Heart left ventricle (tissue), 13 donors: ENCODE data around the gene SLC25A19.

ENCODE experiments used
- POLR2A ChIP-seq, 2 donors: fragments of 450-650 bp; IDR thresholded peaks; one replicate each; pipeline ENCODE4 v1.6.1; 2017; ENCODE audit warnings: antibody characterized with exemption in 2 of 2, mild to moderate bottlenecking in 2 of 2, moderate library complexity in 2 of 2
- TF ChIP-seq, protein P1 (sequence below), 12 donors: fragments of 200-600 bp; sonication (generic) in 4 of 12; IDR thresholded peaks; one replicate each; pipeline versions ENCODE4 v1.5.0 to v1.8.0; 2018 to 2022; ENCODE audit warnings: antibody characterized with exemption in 12 of 12, mild to moderate bottlenecking in 5 of 12
- donor health status: ischemic (EF 13 %, LVEDD 7.1; RV severe dilation, severe dysfunction).
- donor health status: DM: no; HTN: yes; CAD: no.
- donor health status: DM: no; HTN: no; CAD: no.
- donor health status: ischemic (EF 25% LVEDD 6.9; RV normal size, moderate dysfunction).
- donor health status: ischemic (EF 25% LVEDD 5.7; RV mildly dilated, moderate dysfunction).
- donor health status: ischemic (EF 35%, LVEDD 5.7; RV mildly dilated, moderate dysfunction).
- donor health status: nonischemic (EF 11% LVEDD 7.7; RV severe dilation, severe dysfunction).
- donor health status: DM: yes; HTN: yes; CAD: no.
- donor health status: PGD.
- donor health status: ischemic (EF 29% LVEDD 5.4; RV normal size, mild dysfunction).
- donor health status: nonischemic (EF 23%, LVEDD 6.1; RV moderate dilation, normal function).

DNA sequence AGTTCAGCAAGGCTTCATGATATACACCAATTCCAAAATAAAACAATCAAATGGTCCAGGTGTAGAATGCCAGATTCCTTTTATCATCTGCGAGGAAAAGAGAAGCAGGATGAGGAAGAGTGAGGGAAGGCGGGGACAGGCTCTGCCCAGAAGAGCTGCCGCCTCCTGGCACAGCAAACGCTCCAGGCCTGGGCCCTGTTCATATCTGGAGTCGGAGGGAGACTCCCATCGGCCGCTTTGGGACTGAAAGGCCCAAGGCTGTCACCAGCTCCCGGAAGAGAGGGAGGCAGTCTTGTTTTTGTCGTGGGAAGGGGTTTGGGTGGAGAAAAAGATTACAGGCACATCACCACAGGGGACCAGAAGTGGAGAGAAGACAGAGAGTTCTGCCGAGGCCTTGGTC is 29.0 kb upstream of the SLC25A19 start:
- TF ChIP-seq, protein P1, sequence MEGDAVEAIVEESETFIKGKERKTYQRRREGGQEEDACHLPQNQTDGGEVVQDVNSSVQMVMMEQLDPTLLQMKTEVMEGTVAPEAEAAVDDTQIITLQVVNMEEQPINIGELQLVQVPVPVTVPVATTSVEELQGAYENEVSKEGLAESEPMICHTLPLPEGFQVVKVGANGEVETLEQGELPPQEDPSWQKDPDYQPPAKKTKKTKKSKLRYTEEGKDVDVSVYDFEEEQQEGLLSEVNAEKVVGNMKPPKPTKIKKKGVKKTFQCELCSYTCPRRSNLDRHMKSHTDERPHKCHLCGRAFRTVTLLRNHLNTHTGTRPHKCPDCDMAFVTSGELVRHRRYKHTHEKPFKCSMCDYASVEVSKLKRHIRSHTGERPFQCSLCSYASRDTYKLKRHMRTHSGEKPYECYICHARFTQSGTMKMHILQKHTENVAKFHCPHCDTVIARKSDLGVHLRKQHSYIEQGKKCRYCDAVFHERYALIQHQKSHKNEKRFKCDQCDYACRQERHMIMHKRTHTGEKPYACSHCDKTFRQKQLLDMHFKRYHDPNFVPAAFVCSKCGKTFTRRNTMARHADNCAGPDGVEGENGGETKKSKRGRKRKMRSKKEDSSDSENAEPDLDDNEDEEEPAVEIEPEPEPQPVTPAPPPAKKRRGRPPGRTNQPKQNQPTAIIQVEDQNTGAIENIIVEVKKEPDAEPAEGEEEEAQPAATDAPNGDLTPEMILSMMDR (IDR thresholded peaks at IDR 0.05): no peak
- no peak for TF ChIP-seq POLR2A (IDR thresholded peaks at IDR 0.05)
